Smooth muscle cell (in vitro differentiated cells): ENCODE results near the gene CALN1. TPM values are rescaled to one million over a fixed set of nuclear protein-coding genes. Genes with fewer than 3 reads are reported as not detected.

Experiments
- DNase-seq: peaks from one replicate; lab custom pipeline; 2025; ENCODE audit not compliant: unreplicated experiment; lab: John Stamatoyannopoulos, UW
- H2AFZ ChIP-seq: fragments of 200-600 bp; sonication (generic); 2 replicates; pipeline ENCODE4 v1.6.0; 2016; ENCODE audit warnings: antibody characterized with exemption, low read depth, mild to moderate bottlenecking
- H3F3A ChIP-seq: fragments of 200-600 bp; sonication (generic); 2 replicates; pipeline ENCODE4 v1.6.0; 2017; ENCODE audit warnings: antibody characterized with exemption, low read depth
- H3K27ac ChIP-seq: fragments of 200-600 bp; sonication (generic); 2 replicates; pipeline ENCODE4 v1.5.1; 2016; ENCODE audit warnings: low read depth, mild to moderate bottlenecking
- H3K27me3 ChIP-seq: fragments of 200-600 bp; sonication (generic); 2 replicates; pipeline ENCODE4 v1.6.1; 2016; ENCODE audit warnings: low read depth, mild to moderate bottlenecking
- H3K36me3 ChIP-seq: fragments of 200-600 bp; sonication (generic); 2 replicates; pipeline ENCODE4 v1.5.1; 2016; ENCODE audit warnings: low read depth
- H3K4me1 ChIP-seq: fragments of 200-600 bp; sonication (generic); 2 replicates; pipeline ENCODE4 v1.5.1; 2016; ENCODE audit warnings: low read depth
- H3K4me2 ChIP-seq: fragments of 200-600 bp; sonication (generic); 2 replicates; pipeline ENCODE4 v1.6.0; 2016; ENCODE audit warnings: mild to moderate bottlenecking
- H3K4me3 ChIP-seq: fragments of 200-600 bp; sonication (generic); 2 replicates; pipeline ENCODE4 v1.5.1; 2016; ENCODE audit warnings: mild to moderate bottlenecking
- H3K79me2 ChIP-seq: fragments of 200-600 bp; sonication (generic); 2 replicates; pipeline ENCODE4 v1.6.0; 2016; ENCODE audit warnings: low read depth, mild to moderate bottlenecking
- H3K9ac ChIP-seq: fragments of 200-600 bp; sonication (generic); 2 replicates; pipeline ENCODE4 v1.6.0; 2016; ENCODE audit warnings: low read depth
- H3K9me3 ChIP-seq: fragments of 200-600 bp; sonication (generic); replicated peaks from 2 replicates; pipeline ENCODE4 v1.5.1; 2016; ENCODE audit warnings: low read depth
- H4K20me1 ChIP-seq: fragments of 200-600 bp; sonication (generic); 2 replicates; pipeline ENCODE4 v1.6.0; 2016; ENCODE audit warnings: low read depth
- CTCF ChIP-seq: fragments of 200-600 bp; sonication (generic); IDR thresholded peaks from 2 replicates; pipeline ENCODE4 v1.5.1; 2017; ENCODE audit warnings: borderline replicate concordance, mild to moderate bottlenecking, antibody characterized with exemption; ENCODE audit not compliant: insufficient read depth, poor library complexity, severe bottlenecking
- WGBS: methylation state at CpG from one replicate; pipeline ENCODE4 v1.1.7; 2016; ENCODE audit warnings: low lambda C conversion rate; 5-methylcytosine and 5-hydroxymethylcytosine counted together
- polyA plus RNA-seq: library from polyadenylated mRNA; unstranded; fragments of >200 nt; fragmentation: Nextera tagmentation; extraction: Ambion mirVana; gene quantifications from 2 replicates; pipeline ENCODE4 v1.2.1, GENCODE V29; 2016
- total RNA-seq: library from RNA; depleted of rRNA; stranded (reverse); fragments of >200 nt; gene quantifications from 2 replicates; pipeline ENCODE4 v1.2.3, GENCODE V29; 2014

The CALN1 gene
- total and polyA plus RNA-seq, 2 experiments from 2014 or later = not detected

- Histone ChIP-seq H3F3A (no peaks in the 10 kb centered on the region), H3K79me2 (no peaks in the 10 kb centered on the region), H3K9me3 (no peaks in the 10 kb centered on the region), H3K4me2 (no peak overlapping the region), H3K9ac (no peak overlapping the region), H2AFZ (no peak overlapping the region), H3K4me1 (no peaks in the 10 kb centered on the region), H4K20me1 (no peaks in the 10 kb centered on the region), H3K36me3 (no peaks in the 10 kb centered on the region), H3K27ac (no peak overlapping the region), H3K27me3 (peaks cover 33% of the 10 kb centered on the region), H3K4me3 (no peak overlapping the region)
- no peak for TF ChIP-seq CTCF
- 91% methylated on average over 9 of the region's 9 CpGs for WGBS
- no peak for DNase-seq
These were observed 102.7 kb downstream of the CALN1 start for GRCh38 chr7:72309476-72309875.

GRCh38 chr7:72308986-72309385 lies 103.2 kb downstream of the CALN1 start:
- H3K4me1 ChIP-seq = no peaks in the 10 kb centered on the region
- no peak overlapping the region for H3K4me2 ChIP-seq
- H3K36me3 ChIP-seq = no peaks in the 10 kb centered on the region
- no peaks in the 10 kb centered on the region for H3F3A ChIP-seq
- H3K79me2 ChIP-seq = no peaks in the 10 kb centered on the region
- no peak for TF ChIP-seq CTCF
- no peak overlapping the region for H2AFZ ChIP-seq
- WGBS = 94% methylated on average over 2 of the region's 2 CpGs
- no peak overlapping the region for H3K9ac ChIP-seq
- H3K27me3 ChIP-seq = peaks cover 33% of the 10 kb centered on the region
- no peaks in the 10 kb centered on the region for H3K9me3 ChIP-seq
- no peak overlapping the region for H3K4me3 ChIP-seq
- H4K20me1 ChIP-seq = no peaks in the 10 kb centered on the region
- no peak for DNase-seq
- no peak overlapping the region for H3K27ac ChIP-seq

GRCh38 chr7:72307566-72307965 lies 104.6 kb downstream of the CALN1 start:
- Histone ChIP-seq H3K27ac (no peak overlapping the region), H3K4me3 (no peak overlapping the region), H4K20me1 (no peaks in the 10 kb centered on the region), H3K4me1 (no peaks in the 10 kb centered on the region), H3K9me3 (no peaks in the 10 kb centered on the region), H3K36me3 (no peaks in the 10 kb centered on the region), H2AFZ (no peak overlapping the region), H3F3A (no peaks in the 10 kb centered on the region), H3K9ac (no peak overlapping the region), H3K27me3 (peaks cover 33% of the 10 kb centered on the region), H3K79me2 (no peaks in the 10 kb centered on the region), H3K4me2 (no peak overlapping the region)
- TF ChIP-seq CTCF = no peak
- DNase-seq = no peak
- whole genome bisulfite sequencing = 79% methylated on average over 9 of the region's 9 CpGs

- TF ChIP-seq CTCF = no peak
- Histone ChIP-seq H3K27me3 (no peaks in the 10 kb centered on the region), H3K4me2 (no peak overlapping the region), H3K4me3 (no peak overlapping the region), H3K9me3 (no peaks in the 10 kb centered on the region), H3K79me2 (no peaks in the 10 kb centered on the region), H3K36me3 (no peaks in the 10 kb centered on the region), H4K20me1 (no peaks in the 10 kb centered on the region), H3F3A (no peaks in the 10 kb centered on the region), H3K27ac (no peak overlapping the region), H3K9ac (no peak overlapping the region), H3K4me1 (no peaks in the 10 kb centered on the region), H2AFZ (no peak overlapping the region)
- 88% methylated on average over 1 of the region's 1 CpG for WGBS
- DNase-seq = no peak
These were observed 113.2 kb downstream of the CALN1 start for GRCh38 chr7:72298912-72299311.
